ENCODE data around the gene NUPR2. TPM values are rescaled to one million over a fixed set of nuclear protein-coding genes. Genes with fewer than 3 reads are reported as not detected.
A peak's percentile ranks its signal among the peaks of the same experiment; 100 is the strongest.
"Not testable (repeated sequence)": the region's sequence is repeated elsewhere in the genome, so short reads cannot be mapped to it uniquely, and the experiment has no call there.

The NUPR2 gene
- total and polyA plus RNA-seq, 2 donors (not counting 1 experiment from before 2014, with no cell fraction given): not detected

GRCh38 chr7:56081626-56082340 is 34.4 kb downstream of the NUPR2 start:
- Histone ChIP-seq H3K27ac (ENCODE audit: insufficient read depth, low read length) (no peak overlapping the region), H3K4me1 (ENCODE audit: control insufficient read depth, extremely low read depth, insufficient read depth, low read length) (no peaks in the 10 kb centered on the region), H2AFZ (ENCODE audit: low read length) (no peak overlapping the region), H3K36me3 (ENCODE audit: control insufficient read depth, insufficient read depth, low read length) (peaks cover 8% of the 10 kb centered on the region), H3K9ac (ENCODE audit: insufficient read depth, low read length) (no peak overlapping the region), H4K20me1 (ENCODE audit: control insufficient read depth, extremely low read depth, insufficient read depth, low read length) (no peaks in the 10 kb centered on the region), H3K4me2 (ENCODE audit: extremely low read depth, insufficient read depth, low read length) (no peak overlapping the region), H3K9me3 (ENCODE audit: control insufficient read depth, insufficient read depth, low read depth, low read length) (no peaks in the 10 kb centered on the region), H3K4me3 (replicated peaks in 1 of 4; ENCODE audit: control extremely low read depth in 1 of 4, insufficient read depth in 1 of 4, low read depth in 3 of 4, low read length in 4 of 4) (no peak overlapping the region), H3K79me2 (ENCODE audit: control insufficient read depth, insufficient read depth, low read length) (no peaks in the 10 kb centered on the region), H3K27me3 (ENCODE audit: control insufficient read depth, insufficient read depth, low read length) (no peaks in the 10 kb centered on the region)
- TF ChIP-seq CTCF (conservative IDR thresholded peaks at IDR 0.05 in 1 of 2, IDR thresholded peaks at IDR 0.05 in 1 of 2; ENCODE audit: low read depth in 1 of 2, low read length in 2 of 2) (no peak), EZH2 (IDR thresholded peaks at IDR 0.05; ENCODE audit: low read length, missing control alignments) (no peak)
- DNase-seq (ENCODE audit: low read depth in 2 of 2): no peak

GRCh38 chr7:56080726-56081435 is 35.3 kb downstream of the NUPR2 start:
- not testable (repeated sequence) for H3K27me3 ChIP-seq (ENCODE audit: control insufficient read depth, insufficient read depth, low read length); DNase-seq (ENCODE audit: low read depth in 2 of 2); H3K4me3 ChIP-seq (replicated peaks in 1 of 4; ENCODE audit: control extremely low read depth in 1 of 4, insufficient read depth in 1 of 4, low read depth in 3 of 4, low read length in 4 of 4); H3K27ac ChIP-seq (ENCODE audit: insufficient read depth, low read length); H3K9me3 ChIP-seq (ENCODE audit: control insufficient read depth, insufficient read depth, low read depth, low read length); H3K4me2 ChIP-seq (ENCODE audit: extremely low read depth, insufficient read depth, low read length); H4K20me1 ChIP-seq (ENCODE audit: control insufficient read depth, extremely low read depth, insufficient read depth, low read length); H3K4me1 ChIP-seq (ENCODE audit: control insufficient read depth, extremely low read depth, insufficient read depth, low read length); H2AFZ ChIP-seq (ENCODE audit: low read length); H3K79me2 ChIP-seq (ENCODE audit: control insufficient read depth, insufficient read depth, low read length); H3K9ac ChIP-seq (ENCODE audit: insufficient read depth, low read length); H3K36me3 ChIP-seq (ENCODE audit: control insufficient read depth, insufficient read depth, low read length)

- no peak overlapping the region for H3K27ac ChIP-seq (ENCODE audit: insufficient read depth, low read length)
- DNase-seq (ENCODE audit: low read depth in 2 of 2): peak; percentile 73 to 79
- TF ChIP-seq EZH2 (IDR thresholded peaks at IDR 0.05; ENCODE audit: low read length, missing control alignments) (no peak), CTCF (conservative IDR thresholded peaks at IDR 0.05 in 1 of 2, IDR thresholded peaks at IDR 0.05 in 1 of 2; ENCODE audit: low read depth in 1 of 2, low read length in 2 of 2) (peak; percentile 78 to 95)
- no peaks in the 10 kb centered on the region for H3K79me2 ChIP-seq (ENCODE audit: control insufficient read depth, insufficient read depth, low read length)
- H3K36me3 ChIP-seq (ENCODE audit: control insufficient read depth, insufficient read depth, low read length): peaks cover 9% of the 10 kb centered on the region
- H3K9ac ChIP-seq (ENCODE audit: insufficient read depth, low read length): no peak overlapping the region
- H3K4me1 ChIP-seq (ENCODE audit: control insufficient read depth, extremely low read depth, insufficient read depth, low read length): no peaks in the 10 kb centered on the region
- H3K4me3 ChIP-seq (replicated peaks in 1 of 4; ENCODE audit: control extremely low read depth in 1 of 4, insufficient read depth in 1 of 4, low read depth in 3 of 4, low read length in 4 of 4): no peak overlapping the region
- no peak overlapping the region for H3K4me2 ChIP-seq (ENCODE audit: extremely low read depth, insufficient read depth, low read length)
- H4K20me1 ChIP-seq (ENCODE audit: control insufficient read depth, extremely low read depth, insufficient read depth, low read length): no peaks in the 10 kb centered on the region
- no peaks in the 10 kb centered on the region for H3K27me3 ChIP-seq (ENCODE audit: control insufficient read depth, insufficient read depth, low read length)
- H2AFZ ChIP-seq (ENCODE audit: low read length): no peak overlapping the region
- H3K9me3 ChIP-seq (ENCODE audit: control insufficient read depth, insufficient read depth, low read depth, low read length): no peaks in the 10 kb centered on the region
Measured at GRCh38 chr7:56079450-56080185, 36.6 kb downstream of the NUPR2 start.

All from fibroblast of lung (primary cell).